Ammon's horn (tissue), 1 donor: Measurements from ENCODE around the gene SOBP.

Experiments
- DNase-seq: peaks from one replicate; pipeline ENCODE4 v3.0.0-alpha.2; 2016; ENCODE audit warnings: low spot score

Gene SOBP

GRCh38 chr6:107618672-107619071, 128.8 kb downstream of the SOBP start:
- no peak for DNase-seq

DNA sequence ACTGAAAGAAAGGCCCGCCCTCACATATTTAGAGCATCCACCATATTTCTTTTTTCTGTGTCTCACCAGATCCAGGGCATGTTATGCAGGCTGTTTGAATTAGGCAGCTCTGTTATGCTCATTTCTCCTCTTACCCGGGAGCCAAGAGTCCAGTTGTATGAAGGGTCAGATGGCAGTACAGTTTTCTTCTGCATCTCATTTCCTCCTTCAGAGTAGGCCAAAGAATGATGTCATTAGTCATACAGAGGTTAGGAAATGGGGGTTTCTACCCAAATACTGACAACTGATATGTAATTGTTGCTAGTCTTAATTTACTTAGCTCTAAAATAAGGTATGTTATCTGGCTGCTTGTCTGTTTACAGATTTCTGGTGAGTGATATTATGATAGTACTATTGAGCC, 130.8 kb downstream of the SOBP start:
- DNase-seq = no peak

- no peak for DNase-seq
Measured at GRCh38 chr6:107621229-107621937, 131.5 kb downstream of the SOBP start.

DNA sequence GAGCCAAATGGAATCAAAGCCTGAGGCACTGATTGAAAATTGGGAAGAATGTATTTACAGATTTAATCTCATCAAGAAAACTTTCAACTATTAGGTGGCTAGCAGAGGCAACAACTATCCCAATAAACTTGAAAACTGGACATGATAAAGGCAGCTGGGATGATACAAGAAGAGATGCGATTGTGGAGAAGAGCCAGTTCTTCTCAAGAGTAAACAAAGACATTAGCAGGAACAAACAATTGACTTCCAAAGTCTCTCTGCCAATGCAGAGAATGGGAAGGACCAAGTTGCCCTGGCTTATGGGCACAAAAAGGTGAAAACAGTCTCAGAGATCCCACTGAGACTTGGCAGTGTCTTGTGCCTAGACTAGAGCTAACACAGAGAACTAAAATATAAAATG, 132.4 kb downstream of the SOBP start:
- no peak for DNase-seq

GRCh38 chr6:107624050-107624449, 134.1 kb downstream of the SOBP start:
- DNase-seq = no peak

- no peak for DNase-seq
Measured at GRCh38 chr6:107624541-107624940, 134.6 kb downstream of the SOBP start.

DNA sequence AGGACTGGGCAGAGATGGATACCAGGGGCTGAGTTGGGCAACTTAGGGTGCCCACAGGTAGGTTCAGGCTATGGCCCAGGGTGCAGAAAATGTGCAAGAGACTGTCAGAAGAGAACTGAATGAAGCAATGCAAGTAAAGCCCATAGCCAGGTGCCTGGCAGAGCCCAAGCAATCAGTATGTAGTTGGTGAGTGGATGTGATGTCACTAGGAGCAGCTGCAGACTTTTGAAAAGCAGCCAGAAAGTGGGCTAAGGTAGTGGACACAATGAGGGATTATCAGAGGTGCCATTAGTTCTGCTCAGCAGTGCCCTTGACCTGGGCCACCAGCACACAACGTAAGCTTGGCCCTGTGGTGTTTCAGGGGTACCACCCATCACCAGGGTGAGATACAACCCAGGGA, 135.3 kb downstream of the SOBP start:
- DNase-seq = no peak

- DNase-seq = no peak
Measured at GRCh38 chr6:107626645-107627044, 136.7 kb downstream of the SOBP start.

- no peak for DNase-seq
Measured at GRCh38 chr6:107627969-107628368, 138.1 kb downstream of the SOBP start.

- no peak for DNase-seq
Measured at GRCh38 chr6:107628878-107629277, 139.0 kb downstream of the SOBP start.

DNA sequence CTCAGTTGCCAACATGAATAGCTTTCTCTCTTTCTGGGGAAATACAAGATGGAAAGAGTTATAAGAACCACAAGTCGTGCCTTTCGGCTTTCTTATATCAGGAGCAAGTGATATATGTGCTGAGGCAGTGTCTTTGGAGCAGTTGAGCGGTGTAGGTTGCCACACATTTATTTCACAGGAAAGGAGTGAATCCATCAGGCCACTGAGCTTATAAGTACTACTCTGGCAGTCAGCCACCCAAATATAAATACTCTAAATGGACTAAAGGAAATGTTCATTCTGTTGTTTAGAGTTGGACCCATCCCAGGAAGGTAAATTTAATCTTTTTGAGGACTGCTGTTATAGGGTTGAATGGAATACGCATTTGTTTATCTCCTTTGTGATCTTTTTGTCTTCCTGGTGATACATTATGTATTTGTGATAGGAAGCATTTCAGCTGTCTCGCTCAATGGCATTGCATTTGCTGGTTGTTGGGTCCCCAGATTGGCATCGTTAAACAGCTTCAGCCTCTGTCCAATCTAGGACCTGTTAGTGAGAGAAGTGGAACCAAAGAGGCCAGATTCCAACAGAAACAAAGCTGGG, 139.7 kb downstream of the SOBP start:
- no peak for DNase-seq

GRCh38 chr6:107630348-107630977, 140.5 kb downstream of the SOBP start:
- no peak for DNase-seq

GRCh38 chr6:107632381-107633136, 142.6 kb downstream of the SOBP start:
- DNase-seq = no peak

- DNase-seq = no peak
Measured at GRCh38 chr6:107633680-107634323, 143.9 kb downstream of the SOBP start.

DNA sequence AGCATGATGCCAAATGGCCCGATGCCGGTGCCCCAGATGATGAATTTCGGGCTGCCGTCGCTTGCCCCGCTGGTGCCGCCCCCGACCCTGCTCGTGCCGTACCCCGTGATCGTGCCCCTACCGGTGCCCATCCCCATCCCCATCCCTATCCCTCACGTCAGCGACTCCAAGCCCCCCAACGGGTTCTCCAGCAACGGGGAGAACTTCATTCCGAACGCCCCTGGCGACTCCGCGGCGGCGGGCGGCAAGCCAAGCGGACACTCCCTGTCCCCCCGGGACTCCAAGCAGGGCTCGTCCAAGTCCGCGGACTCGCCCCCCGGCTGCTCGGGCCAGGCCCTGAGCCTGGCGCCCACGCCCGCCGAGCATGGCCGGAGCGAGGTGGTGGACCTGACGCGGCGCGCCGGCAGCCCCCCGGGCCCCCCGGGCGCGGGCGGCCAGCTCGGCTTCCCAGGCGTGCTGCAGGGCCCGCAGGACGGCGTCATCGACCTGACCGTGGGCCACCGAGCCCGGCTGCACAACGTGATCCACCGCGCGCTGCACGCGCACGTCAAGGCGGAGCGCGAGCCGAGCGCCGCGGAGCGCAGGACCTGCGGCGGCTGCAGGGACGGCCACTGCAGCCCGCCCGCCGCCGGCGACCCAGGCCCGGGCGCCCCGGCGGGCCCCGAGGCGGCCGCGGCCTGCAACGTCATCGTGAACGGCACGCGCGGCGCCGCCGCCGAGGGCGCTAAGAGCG, 144.6 kb downstream of the SOBP start:
- DNase-seq = no peak

DNA sequence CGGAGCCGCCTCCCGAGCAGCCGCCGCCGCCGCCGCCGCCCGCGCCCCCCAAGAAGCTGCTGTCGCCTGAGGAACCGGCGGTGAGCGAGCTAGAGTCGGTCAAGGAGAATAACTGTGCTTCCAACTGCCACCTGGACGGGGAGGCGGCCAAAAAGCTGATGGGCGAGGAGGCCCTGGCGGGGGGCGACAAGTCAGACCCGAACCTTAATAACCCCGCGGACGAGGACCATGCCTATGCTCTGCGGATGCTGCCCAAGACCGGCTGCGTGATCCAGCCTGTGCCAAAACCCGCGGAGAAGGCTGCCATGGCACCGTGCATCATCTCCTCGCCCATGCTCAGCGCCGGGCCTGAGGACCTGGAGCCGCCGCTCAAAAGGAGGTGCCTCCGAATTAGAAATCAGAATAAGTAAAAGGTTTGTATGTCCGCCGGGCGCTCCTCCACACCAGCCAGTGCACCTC, 145.2 kb downstream of the SOBP start:
- no peak for DNase-seq

DNA sequence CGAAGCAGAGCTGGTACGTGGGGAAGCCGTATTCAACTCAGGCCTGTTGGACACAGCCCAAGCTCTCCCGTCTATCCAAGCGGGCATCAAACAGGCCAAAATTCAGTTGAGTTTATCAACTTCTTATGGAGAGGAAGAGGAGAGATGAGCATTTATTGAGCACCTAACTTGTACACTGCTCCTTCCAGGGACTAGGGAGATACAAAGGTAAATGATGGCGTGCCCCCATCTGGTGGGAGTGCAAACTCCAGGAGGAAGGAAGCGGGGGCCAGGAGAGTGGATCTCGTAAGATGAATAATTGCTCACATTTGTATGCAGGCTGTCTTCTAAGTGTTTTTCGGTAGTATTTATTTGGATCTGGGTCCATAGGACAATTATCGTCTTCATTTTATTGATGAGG, 146.6 kb downstream of the SOBP start:
- DNase-seq = no peak

GRCh38 chr6:107637316-107638315, 147.7 kb downstream of the SOBP start:
- DNase-seq = no peak

DNA sequence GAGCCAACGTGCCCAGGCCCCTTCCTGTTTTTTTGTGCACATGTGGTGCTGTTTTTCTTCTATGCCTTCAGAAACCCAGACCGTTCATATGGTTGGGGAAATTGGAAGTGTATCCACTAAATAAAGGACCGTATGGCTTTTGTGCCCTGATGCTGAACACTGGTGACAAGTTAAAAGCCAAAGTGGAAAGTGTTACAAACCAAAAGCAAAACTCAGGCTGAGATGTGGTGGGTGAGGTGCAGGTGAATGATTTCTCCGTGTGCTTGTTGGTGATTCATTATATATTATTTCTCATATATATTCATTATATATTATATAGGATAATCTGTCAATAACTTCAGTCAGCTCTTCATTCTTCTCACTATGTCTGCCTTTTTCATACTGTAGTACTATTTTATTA, 148.6 kb downstream of the SOBP start:
- DNase-seq = no peak

DNA sequence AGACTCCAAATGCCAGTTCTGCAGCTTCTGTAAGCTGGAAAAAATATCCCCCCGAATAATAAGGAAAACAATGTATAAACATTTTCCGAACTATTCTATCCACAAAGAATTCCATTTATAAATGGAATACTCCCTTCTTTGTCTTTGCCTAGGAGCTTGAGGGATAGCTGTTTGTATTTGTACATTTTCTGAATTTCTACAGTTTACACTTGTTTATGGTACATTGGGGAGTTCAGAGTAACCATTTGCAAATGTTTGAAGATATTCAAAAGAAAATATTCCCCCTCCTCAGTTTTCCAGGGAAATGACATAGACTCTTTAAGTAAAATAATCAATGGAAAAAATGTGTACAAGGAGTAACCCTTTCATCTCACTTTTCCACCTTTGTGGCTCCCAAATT, 149.6 kb downstream of the SOBP start:
- no peak for DNase-seq
